Measurements from ENCODE around the gene USP34.
A peak's percentile ranks its signal among the peaks of the same experiment; 100 is the strongest.
"Not testable (repeated sequence)": the region's sequence is repeated elsewhere in the genome, so short reads cannot be mapped to it uniquely, and the experiment has no call there.

The USP34 gene

DNA sequence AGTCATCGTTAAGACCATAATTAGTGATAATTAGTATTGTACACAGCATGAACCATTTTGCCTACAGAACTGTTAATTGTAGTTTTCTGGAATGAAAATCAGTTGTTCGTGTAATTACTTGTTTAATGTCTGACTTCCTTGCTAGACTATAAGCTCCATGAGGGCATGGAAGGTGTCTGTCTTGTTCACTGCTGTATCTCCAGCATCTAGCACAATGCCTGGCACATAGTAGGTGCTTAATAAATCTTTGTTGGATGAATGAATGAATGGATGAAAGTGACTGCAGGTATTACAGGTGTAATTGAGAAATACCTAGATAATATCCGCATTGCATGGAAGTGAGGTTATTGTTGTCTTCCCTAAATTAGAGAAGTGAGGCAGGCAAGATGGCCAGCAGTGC lies 287.1 kb downstream of the USP34 start:
- no peak for DNase-seq (ENCODE audit: low read depth in 2 of 2)

- no peak for DNase-seq (ENCODE audit: low read depth in 2 of 2)
Measured at GRCh38 chr2:61182059-61182383, 288.9 kb downstream of the USP34 start.

- no peak for DNase-seq (ENCODE audit: low read depth in 2 of 2)
Measured at GRCh38 chr2:61181382-61182058, 289.4 kb downstream of the USP34 start.

- no peak for DNase-seq (ENCODE audit: low read depth in 2 of 2)
Measured at GRCh38 chr2:61180686-61181085, 290.2 kb downstream of the USP34 start.

- DNase-seq (ENCODE audit: low read depth in 2 of 2) = no peak
Measured at GRCh38 chr2:61179701-61180639, 290.9 kb downstream of the USP34 start.

- DNase-seq (ENCODE audit: low read depth in 2 of 2) = peak in 1 of 2 donors; percentile 7
Measured at GRCh38 chr2:61178603-61179545, 292.0 kb downstream of the USP34 start.

DNA sequence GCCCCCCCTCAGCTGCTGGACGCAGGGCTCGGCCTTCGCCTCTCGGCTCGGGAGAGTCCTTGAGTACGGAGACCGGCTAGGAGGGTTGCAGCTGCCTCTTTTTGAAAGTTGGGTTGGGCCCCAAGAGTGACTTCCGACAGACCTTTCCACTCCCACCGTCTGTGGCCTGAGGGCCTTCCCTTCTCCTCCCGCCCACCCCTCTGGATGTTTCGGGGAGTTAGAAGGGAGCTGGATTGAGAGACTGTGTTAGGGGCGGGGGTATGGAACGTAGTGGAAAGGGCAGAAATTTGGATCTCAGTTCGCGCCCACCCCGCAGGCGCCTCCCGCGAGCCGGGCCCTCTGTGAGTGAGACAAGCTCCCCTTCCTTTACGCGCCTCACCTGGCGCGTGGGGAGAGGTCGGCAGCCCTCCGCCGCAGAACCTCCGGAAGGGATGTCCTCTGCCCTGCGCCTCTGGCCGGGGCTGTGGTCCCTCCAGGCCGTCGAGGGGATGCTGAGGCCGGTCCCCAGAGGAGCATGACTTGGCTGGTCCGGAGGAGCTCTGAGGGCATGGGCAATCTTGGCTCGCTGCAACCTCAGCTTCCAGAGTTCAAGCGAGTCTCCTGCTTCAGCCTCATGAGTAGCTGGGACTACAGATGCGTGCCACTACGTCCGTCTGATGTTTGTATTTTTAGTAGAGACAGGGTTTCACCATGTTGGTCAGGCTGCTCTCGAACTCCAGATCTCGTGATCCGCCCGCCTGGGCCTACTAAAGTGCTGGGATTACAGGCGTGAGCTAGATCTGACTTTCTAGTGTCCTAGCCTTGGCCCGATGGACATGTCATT lies 292.9 kb downstream of the USP34 start:
- DNase-seq (ENCODE audit: low read depth in 2 of 2) = peak; percentile 10 to 28

DNA sequence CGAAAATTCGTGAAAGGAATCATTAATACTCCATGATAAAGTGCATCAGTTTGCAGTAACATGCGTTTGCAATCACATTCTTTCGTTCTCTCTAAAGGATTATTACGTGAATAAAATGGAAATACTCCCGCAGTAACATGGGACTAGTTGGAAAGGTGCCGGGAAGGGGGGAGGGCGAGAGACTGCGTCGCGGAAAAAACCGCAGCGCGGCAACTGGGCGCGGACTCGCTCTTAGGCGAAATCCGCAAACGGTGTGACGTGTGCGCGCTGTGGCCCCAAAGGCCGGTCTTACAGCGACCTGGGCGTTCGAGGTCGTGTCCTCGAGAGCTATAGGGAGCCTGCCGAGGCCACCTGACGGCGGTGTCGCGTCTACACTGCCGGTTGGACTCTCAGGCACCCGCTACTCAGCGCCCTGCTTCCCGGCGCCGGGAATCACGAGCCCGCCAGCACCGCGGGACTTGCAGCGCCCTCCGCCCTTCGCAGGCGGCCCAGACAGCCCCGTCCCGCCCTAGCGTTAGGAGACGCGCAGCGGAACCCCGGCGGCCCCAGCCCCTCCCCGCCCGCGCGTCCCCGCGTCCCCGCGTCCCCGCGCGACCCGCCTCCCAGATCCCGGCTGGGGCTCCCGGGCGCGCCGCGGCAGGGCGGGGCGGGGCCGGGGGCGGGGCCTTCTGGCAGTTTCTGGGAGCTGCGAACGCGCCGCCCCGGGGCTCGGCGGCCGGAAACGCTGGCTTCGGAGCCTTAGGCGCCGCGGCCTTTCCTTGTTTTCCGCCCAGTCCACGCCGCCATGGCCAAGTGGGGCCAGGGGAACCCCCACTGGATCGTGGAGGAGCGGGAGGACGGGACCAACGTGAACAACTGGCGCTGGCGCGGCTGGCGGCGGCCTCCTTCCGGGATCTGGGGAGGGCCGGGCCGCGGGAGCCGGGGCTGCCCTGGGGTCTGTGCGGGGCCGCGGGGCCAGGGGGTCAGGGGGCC lies 293.8 kb downstream of the USP34 start:
- DNase-seq (ENCODE audit: low read depth in 2 of 2) = peak; percentile 85 to 93

- no peak for DNase-seq (ENCODE audit: low read depth in 2 of 2)
Measured at GRCh38 chr2:61175036-61175435, 295.9 kb downstream of the USP34 start.

GRCh38 chr2:61173116-61173515 lies 297.8 kb downstream of the USP34 start:
- DNase-seq (ENCODE audit: low read depth in 2 of 2) = no peak

DNA sequence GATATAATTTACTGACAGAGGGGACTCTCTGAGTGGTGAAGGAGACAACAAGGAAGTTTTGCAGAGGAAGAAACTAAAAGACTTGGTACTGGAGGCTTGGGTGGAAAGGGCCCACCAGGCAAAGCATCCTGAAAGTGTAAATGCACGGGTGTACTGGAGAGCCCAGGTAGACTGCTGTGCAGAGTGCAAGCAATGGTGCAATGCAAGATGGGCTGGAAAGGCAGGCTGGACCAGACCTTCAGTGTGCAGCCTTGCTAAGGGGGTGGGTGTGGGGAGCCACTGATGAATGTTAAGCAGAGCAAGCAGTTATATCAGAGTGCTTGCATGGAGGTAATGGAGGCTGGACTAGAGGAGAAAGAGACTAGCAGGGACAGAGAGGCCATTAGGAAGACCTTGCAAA lies 298.2 kb downstream of the USP34 start:
- DNase-seq (ENCODE audit: low read depth in 2 of 2) = no peak

DNA sequence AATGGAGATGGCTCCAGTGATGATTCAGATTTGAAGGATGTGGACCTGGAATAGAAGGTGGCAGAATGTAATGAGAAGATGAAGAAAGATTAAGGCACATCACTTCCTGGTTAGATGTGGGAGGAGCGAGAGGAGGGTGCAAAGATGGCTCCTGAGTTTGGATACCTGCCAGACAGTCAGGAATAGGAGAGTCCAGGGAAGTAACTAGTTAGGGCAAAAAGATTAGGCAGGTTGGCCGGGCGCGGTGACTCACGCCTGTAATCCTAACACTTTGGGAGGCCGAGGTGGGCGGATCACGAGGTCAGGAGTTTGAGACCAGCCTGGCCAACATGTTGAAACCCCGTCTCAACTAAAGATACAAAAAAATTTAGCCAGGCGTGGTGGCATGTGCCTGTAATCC lies 303.3 kb downstream of the USP34 start:
- DNase-seq (ENCODE audit: low read depth in 2 of 2) = no peak

DNA sequence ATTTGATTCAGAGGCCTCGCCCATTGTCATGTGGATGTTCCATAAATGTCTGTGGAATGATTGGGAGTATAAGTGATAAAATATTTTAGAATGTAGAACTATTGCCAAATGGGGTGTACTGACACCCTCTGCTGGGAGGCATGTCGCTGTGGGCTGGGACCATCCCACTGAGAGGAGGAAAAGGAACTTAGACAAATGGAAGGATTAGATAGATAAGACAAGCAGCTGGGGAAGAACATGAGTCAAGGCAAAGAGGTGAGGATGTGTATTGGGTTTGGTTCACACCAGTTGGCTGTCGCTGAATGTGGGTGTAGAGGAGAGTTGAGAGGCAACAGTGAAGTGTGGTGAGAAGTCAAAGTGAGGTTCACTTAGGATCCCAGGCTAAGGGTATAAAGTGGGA lies 304.9 kb downstream of the USP34 start:
- no peak for DNase-seq (ENCODE audit: low read depth in 2 of 2)

DNA sequence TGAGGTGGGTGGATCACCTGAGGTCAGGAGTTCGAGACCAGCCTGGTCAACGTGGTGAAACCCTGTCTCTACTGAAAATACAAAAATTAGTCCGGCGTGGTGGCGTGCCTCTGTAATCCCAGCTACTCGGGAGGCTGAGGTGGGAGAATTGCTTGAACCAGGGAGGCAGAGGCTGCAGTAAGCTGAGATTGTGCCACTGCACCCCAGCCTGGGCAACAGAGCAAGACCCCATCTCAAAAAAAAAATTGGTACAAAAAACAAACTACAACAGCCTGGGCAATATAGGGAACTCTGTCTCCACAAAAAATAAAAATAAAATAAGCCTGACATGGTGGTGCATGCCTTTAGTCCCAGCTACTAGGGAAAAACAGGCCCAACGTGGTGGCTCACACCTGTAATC lies 305.8 kb downstream of the USP34 start:
- DNase-seq (ENCODE audit: low read depth in 2 of 2) = not testable (repeated sequence)

GRCh38 chr2:61162721-61163120 lies 308.2 kb downstream of the USP34 start:
- no peak for DNase-seq (ENCODE audit: low read depth in 2 of 2)

- DNase-seq (ENCODE audit: low read depth in 2 of 2) = no peak
Measured at GRCh38 chr2:61161888-61162287, 309.0 kb downstream of the USP34 start, which contains the start of gene C2orf74. Gene C2orf74, plus strand, starts transcription at chr2:61162188. Its CDS starts 327 bp downstream, at chr2:61162515.

- DNase-seq (ENCODE audit: low read depth in 2 of 2) = no peak
Measured at GRCh38 chr2:61158356-61158955, 312.4 kb downstream of the USP34 start.

DNA sequence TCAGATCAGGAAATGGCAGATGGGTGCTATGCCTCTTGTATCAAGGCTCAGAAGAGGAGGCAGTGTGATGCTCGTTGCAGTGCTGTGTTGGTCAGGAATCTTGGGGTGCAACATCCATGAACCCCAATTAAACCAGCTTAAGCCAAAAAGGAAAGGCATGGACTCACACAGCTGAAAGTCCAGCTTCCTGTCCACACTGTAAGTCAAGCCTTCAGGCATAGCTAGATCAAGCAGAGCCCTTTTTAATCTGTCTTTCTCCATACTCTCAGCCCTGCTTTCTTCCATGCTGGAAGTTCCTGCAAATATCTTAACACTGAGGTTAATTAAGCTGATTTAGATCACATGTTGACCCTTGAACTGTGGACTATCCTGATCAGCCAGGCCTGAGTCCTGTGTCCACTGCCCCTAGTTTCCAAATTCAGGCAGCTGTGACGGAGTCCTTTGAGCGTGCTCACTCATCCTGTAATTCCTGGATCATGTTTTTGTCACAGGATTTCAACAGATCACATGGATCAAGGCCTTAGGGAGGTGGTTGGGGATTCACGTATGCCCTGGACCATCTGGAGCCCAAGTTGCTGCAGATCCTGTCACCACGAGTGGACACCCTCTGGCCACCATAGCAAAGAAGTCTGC lies 313.4 kb downstream of the USP34 start:
- DNase-seq (ENCODE audit: low read depth in 2 of 2) = no peak

GRCh38 chr2:61151436-61151835 lies 319.5 kb downstream of the USP34 start:
- no peak for DNase-seq (ENCODE audit: low read depth in 2 of 2)

Data from stimulated activated CD4-positive, alpha-beta T cell treated with anti-CD3 and anti-CD28 coated beads, Interleukin-15, amount 100 ng/mL, for 48 hours (primary cell).